NCI-H1930 (cell line): Measurements from ENCODE around the gene TINAGL1.
A peak's percentile ranks its signal among the peaks of the same experiment; 100 is the strongest.

ENCODE experiments used
- DNase-seq, 2 experiments: peaks; one replicate each; lab custom pipeline; 2025; lab: John Stamatoyannopoulos, UW

TINAGL1 gene, protein sequence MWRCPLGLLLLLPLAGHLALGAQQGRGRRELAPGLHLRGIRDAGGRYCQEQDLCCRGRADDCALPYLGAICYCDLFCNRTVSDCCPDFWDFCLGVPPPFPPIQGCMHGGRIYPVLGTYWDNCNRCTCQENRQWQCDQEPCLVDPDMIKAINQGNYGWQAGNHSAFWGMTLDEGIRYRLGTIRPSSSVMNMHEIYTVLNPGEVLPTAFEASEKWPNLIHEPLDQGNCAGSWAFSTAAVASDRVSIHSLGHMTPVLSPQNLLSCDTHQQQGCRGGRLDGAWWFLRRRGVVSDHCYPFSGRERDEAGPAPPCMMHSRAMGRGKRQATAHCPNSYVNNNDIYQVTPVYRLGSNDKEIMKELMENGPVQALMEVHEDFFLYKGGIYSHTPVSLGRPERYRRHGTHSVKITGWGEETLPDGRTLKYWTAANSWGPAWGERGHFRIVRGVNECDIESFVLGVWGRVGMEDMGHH

GRCh38 chr1:31576201-31576669 lies at the start of gene TINAGL1:
Gene TINAGL1, plus strand, starts transcription at chr1:31576515. Its CDS starts 634 bp downstream, at chr1:31577149.
- DNase-seq, result no peak

- DNase-seq, result no peak
Measured at GRCh38 chr1:31529999-31530684, 46.2 kb upstream of the TINAGL1 start.

DNA sequence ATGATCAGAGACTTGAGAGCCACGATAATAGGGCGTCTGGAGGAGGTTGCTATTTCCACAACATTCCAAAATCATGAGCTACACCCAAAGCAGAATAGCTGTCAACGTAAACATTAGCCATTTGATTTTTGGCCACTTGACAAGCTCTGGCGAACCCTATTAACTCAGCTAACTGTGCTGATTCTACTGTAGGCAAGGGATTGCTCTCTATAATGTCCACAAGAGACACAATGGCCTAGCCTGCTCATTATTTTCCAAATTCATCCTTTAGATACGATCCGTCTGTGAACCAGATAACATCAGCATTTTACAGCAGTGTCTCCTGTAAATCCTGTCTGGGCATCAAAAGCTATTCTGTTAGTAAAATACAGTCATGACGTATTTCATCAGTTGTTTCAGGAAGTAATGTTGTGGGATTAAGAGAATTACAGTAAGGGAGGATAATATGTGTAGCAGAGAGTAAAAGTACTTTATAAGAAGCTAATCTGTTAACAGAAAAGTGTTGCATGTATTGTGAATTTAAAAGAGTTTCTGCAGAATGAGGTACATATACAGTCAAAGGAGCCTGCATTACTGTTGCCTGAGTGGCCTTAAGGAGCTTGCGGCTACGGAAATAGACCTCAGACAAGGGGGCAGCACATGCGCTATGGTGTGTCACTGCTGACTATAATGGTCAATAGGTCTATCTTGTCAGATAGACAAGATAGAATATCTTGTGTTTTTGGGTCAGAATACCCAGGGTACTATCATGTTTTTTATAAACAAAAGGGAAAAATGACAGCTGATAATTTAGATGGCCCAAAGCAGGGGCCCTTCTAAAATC lies 44.9 kb upstream of the TINAGL1 start:
- no peak for DNase-seq

- DNase-seq, result no peak
Measured at GRCh38 chr1:31532173-31532572, 44.1 kb upstream of the TINAGL1 start.

- no peak for DNase-seq
Measured at GRCh38 chr1:31535561-31535960, 40.8 kb upstream of the TINAGL1 start.

DNA sequence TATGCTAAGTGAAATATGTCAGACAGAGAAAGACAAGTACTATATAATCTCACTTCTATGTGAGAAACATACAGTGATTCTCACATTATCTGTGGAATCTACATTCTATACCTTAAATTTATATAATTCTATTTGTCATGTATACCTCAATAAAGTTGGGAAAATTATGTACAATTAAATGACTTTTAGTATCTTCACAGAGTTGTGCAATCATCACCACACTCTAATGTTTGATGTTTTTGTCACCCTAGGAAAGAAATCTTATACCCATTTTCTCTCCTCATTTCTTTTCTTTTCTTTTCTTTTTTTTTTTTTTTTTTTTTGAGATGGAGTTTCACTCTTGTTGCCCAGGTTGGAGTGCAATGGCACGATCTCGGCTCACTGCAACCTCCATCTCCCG lies 37.0 kb upstream of the TINAGL1 start:
- no peak for DNase-seq

DNA sequence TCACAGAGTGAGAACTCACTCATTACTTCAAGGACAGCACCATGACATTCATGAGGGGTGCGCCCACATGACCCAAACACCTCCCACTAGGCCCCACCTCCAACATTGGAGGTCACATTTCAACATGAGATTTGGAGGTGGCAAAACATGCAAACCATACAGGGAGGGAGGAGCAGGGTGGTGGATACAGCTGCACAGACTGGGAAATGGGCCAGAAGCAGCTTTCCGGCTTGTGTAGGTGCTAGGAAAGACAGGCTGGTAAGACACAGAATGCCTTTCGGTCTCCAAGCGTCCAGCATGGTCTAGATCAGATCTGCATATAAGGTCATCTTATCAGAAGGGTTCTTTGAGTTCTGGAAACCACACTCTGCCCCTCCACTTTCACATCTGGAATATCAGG lies 35.1 kb upstream of the TINAGL1 start:
- no peak for DNase-seq

GRCh38 chr1:31545927-31546540 lies 30.3 kb upstream of the TINAGL1 start:
- no peak for DNase-seq

DNA sequence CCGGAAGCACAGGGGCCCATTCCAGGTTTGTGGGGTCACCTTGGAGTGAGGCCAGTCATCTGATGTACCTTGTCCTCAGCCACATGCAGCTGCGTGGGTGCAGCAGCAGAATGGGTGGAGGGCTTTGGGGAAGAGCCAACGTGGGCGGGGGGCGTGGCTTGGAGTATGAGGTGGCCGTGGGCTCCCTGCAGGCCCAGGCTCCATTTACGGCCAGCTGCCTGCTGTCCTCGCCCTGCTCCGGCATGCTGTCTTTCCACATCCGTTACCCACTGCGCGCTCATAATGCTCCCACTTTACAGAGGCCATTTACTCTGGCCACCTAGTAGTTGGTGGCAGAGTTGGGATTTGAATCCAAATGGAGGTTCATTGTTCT lies 27.8 kb upstream of the TINAGL1 start:
- DNase-seq, result no peak

DNA sequence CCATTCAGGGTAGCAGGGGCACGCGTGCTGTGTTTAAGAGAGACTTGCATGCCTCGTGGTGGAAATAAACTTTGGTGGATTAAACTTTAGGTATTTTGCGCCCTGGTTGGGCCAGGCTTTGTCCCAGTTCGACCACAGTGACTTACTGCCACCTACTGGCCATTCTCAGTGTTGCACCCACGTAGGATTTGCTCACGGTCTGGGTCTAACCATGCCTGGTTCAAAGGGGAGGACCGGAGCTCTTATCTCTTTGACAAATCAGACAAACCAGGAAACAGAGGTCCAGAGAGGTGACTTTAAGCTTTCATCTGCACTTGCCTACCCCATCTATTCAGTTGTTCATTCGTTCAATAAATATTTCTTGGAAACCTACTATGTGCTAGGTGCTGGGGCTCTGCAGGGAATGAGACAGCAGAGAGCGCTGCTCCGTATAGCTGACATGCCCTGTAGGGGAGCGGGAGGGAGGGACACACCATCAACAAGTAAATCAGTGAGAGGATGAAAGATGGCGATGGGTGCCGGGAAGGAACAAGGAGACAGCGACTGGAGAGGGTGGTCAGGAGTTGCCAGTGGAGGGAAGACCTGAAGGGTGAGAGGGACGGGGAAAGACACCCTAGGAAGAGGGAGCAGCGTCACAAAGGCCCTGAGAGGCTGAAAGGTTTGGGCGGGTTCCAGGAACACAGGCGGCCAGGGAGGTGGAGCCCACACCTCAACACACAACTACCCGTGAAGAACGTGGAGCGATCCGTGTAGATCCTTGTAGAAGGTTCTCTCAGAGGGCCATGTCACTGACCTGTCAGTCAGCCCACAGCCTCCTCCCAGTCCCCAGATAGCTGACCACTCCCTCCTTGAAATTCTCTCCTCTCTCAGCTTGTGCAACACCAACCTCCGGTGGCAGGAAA lies 27.2 kb upstream of the TINAGL1 start:
- DNase-seq, result peak; percentile 53 to 83

DNA sequence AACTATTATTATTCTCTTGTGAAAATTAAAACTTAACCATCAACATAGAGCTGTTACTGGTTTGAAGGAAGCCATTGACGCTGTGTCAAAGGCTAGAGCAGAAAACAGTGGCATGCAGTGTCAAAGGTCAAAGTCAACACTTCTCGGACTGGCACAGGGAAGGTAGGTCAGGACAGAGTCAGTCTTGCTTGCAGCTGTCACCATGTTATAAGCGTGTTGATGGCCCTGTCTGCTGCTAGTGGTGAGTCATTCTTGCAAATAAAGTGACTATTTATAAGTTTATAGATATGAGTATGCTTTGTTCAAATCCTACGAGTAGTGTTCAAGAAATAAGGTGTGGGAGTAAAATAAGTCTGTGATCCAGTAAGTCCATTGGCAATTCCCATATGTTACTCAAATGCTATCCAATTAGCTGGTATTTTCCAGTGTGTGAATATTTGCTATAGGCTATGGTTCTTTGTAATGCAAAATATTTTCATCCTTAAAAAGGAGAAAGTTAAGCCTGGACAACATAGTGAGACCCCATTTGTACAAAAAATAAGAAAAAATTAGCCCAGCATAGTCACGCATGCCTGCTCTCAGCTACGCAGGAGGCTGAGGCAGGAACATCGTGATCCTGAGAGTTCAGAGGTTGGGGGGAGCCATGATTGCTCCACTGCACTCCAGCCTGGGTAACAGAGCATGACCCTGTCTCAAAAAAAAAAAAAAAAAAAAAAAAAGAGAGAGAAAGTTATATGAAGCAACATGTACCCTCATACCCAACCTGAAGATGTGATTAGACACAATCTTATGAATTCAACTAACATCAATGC lies 26.3 kb upstream of the TINAGL1 start:
- DNase-seq, result no peak

- DNase-seq, result no peak
Measured at GRCh38 chr1:31551208-31551607, 25.1 kb upstream of the TINAGL1 start.

GRCh38 chr1:31552489-31552888 lies 23.8 kb upstream of the TINAGL1 start:
- no peak for DNase-seq

GRCh38 chr1:31556481-31557006 lies 19.8 kb upstream of the TINAGL1 start:
- DNase-seq, result no peak

DNA sequence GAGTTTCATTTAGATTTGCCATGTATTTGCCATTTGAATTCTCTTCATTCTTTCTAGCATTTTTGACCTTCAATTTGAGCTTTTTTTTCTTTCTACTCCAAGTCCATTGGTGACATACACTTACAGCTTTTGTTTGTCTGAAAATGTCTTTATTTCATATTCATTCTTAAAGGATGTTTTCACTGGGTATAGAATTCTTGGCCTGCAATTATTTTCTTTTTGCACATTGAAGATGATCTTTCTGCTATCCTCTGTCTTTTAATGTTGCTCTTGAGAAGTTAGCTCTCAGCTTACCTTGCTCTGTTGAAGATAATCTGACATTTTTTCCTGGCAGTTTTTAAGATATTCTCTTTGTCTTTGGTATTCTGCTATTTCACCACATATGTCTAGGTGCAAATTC lies 16.6 kb upstream of the TINAGL1 start:
- DNase-seq, result no peak

GRCh38 chr1:31560394-31560793 lies 15.9 kb upstream of the TINAGL1 start:
- DNase-seq, result no peak

DNA sequence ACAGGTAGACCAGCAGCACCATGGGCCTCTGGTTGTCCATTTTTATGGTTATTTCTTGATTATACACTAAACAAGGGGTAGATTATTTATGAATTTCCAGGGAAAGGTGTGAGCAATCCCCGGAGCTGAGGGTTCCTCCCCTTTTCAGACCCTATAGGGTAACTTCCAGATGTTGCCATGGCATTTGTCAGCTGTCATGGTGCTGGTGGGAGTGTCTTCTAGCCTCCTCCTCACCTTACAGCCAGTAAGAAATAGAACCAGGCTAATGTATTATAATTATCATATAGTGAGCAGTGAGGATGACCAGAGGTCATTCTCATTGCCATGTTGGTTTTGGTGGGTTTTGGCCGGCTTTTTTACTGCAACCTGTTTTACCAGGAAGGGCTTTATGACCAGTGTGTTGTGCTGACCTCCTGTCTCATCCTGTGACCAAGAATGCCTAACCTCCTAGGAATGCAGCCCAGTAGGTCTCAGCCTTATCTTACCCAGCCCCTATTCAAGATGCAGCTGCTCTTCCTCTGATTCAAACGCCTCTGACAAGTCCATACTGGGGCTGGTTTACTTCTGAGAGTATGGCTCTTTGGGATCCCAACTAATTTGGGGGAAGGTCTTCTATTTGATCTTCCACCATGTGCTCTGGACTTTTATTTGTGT lies 13.5 kb upstream of the TINAGL1 start:
- DNase-seq, result no peak

DNA sequence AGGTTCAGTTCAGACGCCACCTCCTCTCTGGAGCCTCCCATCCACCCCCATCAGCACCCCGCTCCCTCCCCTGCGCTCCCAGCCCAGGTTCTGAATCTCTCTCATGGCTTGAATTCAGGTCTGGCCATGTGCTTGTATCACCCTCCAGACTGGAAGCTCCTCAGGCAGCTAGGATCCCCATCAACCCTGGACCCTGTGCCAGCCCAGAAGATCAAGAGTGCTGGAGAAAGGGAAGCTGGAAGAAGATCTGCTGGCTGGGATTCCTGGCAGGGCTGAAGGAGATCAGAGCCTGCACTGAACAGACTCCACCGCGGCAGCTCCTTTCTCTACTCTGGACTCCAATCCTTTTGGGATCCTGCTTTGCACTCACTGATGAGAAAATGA lies 11.7 kb upstream of the TINAGL1 start:
- DNase-seq, result no peak

- no peak for DNase-seq
Measured at GRCh38 chr1:31567956-31568570, 8.3 kb upstream of the TINAGL1 start.
